HCT116 (cell line): ENCODE measurements around the gene APPL1. TPM values are rescaled to one million over a fixed set of nuclear protein-coding genes. Genes with fewer than 3 reads are reported as not detected.

Experiments
- ATAC-seq: fragments of 200-7000 bp; cut with Tn5 transposase; 2 replicates; pipeline ENCODE4 v1.9.1; 2020; ENCODE audit warnings: mild to moderate bottlenecking, moderate library complexity
- BruUV-seq: library from RNA; stranded (reverse); fragments of 400-500 nt; replicated peaks from 2 replicates; lab custom pipeline; 2021; lab: Mats Ljungman, UMichigan
- CTCF ChIA-PET: fragments of 300-600 bp; sonication (Branson Sonifier 250); formaldehyde crosslinking; loops from one replicate; lab custom pipeline; 2021; ENCODE audit warnings: antibody characterized with exemption; lab: Charles Lee
- POLR2A ChIA-PET: fragments of 300-600, 350-600 bp; sonication (Branson Sonifier 250); formaldehyde crosslinking; loops from one replicate; lab custom pipeline; 2021; ENCODE audit warnings: antibody characterized with exemption; lab: Charles Lee
- RAD21 ChIA-PET, 2 experiments: fragments of 300-600 bp; sonication (Branson Sonifier 250); formaldehyde crosslinking; loops; one replicate each; lab custom pipeline; 2023; ENCODE audit warnings: low total read pairs in 2 of 2; ENCODE audit not compliant: uncharacterized antibody in 2 of 2, unreplicated experiment in 2 of 2, low non-redundant PET in 1 of 2; lab: Charles Lee
- DNase-seq: peaks from one replicate; pipeline ENCODE4 v3.0.0-alpha.2; 2010; ENCODE audit warnings: low read depth, low spot score
- H2AFZ ChIP-seq: fragments of 200-600 bp; shearing (Covaris generic), sonication (generic); 2 replicates; pipeline ENCODE4 v1.6.1; 2017; ENCODE audit warnings: low read depth, mixed run types, mixed read lengths, antibody characterized with exemption, low read length; ENCODE audit not compliant: poor library complexity, severe bottlenecking
- H3K27ac ChIP-seq: 2 replicates; pipeline ENCODE4 v1.5.1; 2012; ENCODE audit warnings: low read depth, low read length
- H3K27me3 ChIP-seq: fragments of 200-600 bp; sonication (generic); 2 replicates; pipeline ENCODE4 v1.6.1; 2016; ENCODE audit warnings: mixed run types, low read length, mixed read lengths; ENCODE audit not compliant: insufficient read depth
- H3K36me3 ChIP-seq, 2 experiments: fragments of 200-500 bp in 1 of 2; fragments of 200-600 bp in 1 of 2; sonication (Bioruptor generic) in 1 of 2; sonication (generic) in 1 of 2; 2 replicates each; pipeline versions ENCODE4 v1.5.1 to v1.6.1; 2014 to 2016; ENCODE audit warnings: low read length in 2 of 2, inconsistent platforms in 1 of 2, mixed read lengths in 1 of 2, mixed run types in 1 of 2; ENCODE audit not compliant: insufficient read depth in 2 of 2, control insufficient read depth in 1 of 2
- H3K4me1 ChIP-seq, 2 experiments: fragments of 200-600 bp in 1 of 2; sonication (generic) in 1 of 2; 2 replicates each; pipeline versions ENCODE4 v1.5.1 to v1.6.1; 2012 to 2017; ENCODE audit warnings: low read length in 2 of 2, inconsistent platforms in 1 of 2, mild to moderate bottlenecking in 1 of 2, mixed read lengths in 1 of 2, mixed run types in 1 of 2, moderate library complexity in 1 of 2; ENCODE audit not compliant: insufficient read depth in 2 of 2, control insufficient read depth in 1 of 2
- H3K4me2 ChIP-seq: fragments of 200-600 bp; sonication (generic); 2 replicates; pipeline ENCODE4 v1.6.1; 2017; ENCODE audit warnings: mixed run types, low read length, mixed read lengths
- H3K4me3 ChIP-seq, 2 experiments: fragments of 200-600 bp in 1 of 2; sonication (generic) in 1 of 2; replicated peaks in 1 of 2; 2 replicates each; pipeline ENCODE4 v1.5.1; 2011 to 2016; ENCODE audit warnings: low read length in 2 of 2, control low read depth in 1 of 2, low read depth in 1 of 2, mild to moderate bottlenecking in 1 of 2, mixed read lengths in 1 of 2, mixed run types in 1 of 2
- H3K79me2 ChIP-seq: fragments of 200-600 bp; sonication (generic); 2 replicates; pipeline ENCODE4 v1.6.1; 2017; ENCODE audit warnings: mild to moderate bottlenecking, mixed run types, low read length, moderate library complexity, mixed read lengths; ENCODE audit not compliant: insufficient read depth
- H3K9ac ChIP-seq: fragments of 200-600 bp; sonication (generic); 2 replicates; pipeline ENCODE4 v1.6.1; 2016; ENCODE audit warnings: low read length, mixed read lengths
- H3K9me2 ChIP-seq: fragments of 200-600 bp; sonication (generic), shearing (Covaris generic); 2 replicates; pipeline ENCODE4 v1.6.1; 2017; ENCODE audit warnings: mixed run types, mild to moderate bottlenecking, moderate library complexity; ENCODE audit not compliant: insufficient read depth
- H3K9me3 ChIP-seq, 2 experiments: fragments of 200-500 bp in 1 of 2; fragments of 200-600 bp in 1 of 2; sonication (Bioruptor generic) in 1 of 2; sonication (generic) in 1 of 2; 2 replicates each; pipeline ENCODE4 v1.6.1; 2014 to 2017; ENCODE audit warnings: low read length in 2 of 2, mixed read lengths in 2 of 2, inconsistent platforms in 1 of 2, low read depth in 1 of 2, mild to moderate bottlenecking in 1 of 2, mixed run types in 1 of 2, moderate library complexity in 1 of 2; ENCODE audit not compliant: control insufficient read depth in 1 of 2, insufficient read depth in 1 of 2
- H4K20me1 ChIP-seq: fragments of 200-600 bp; sonication (generic), shearing (Covaris generic); 2 replicates; pipeline ENCODE4 v1.6.1; 2017; ENCODE audit warnings: mixed run types, mild to moderate bottlenecking, moderate library complexity; ENCODE audit not compliant: insufficient read depth
- CBX3 ChIP-seq: IDR thresholded peaks from 2 replicates; pipeline ENCODE4 v1.6.1; 2012; ENCODE audit warnings: low read depth
- ELF1 ChIP-seq: IDR thresholded peaks from 2 replicates; pipeline ENCODE4 v1.6.1; 2012; ENCODE audit warnings: low read depth, borderline replicate concordance
- EZH2phosphoT487 ChIP-seq: fragments of 200-600 bp; IDR thresholded peaks from 2 replicates; pipeline ENCODE4 v1.6.1; 2018; ENCODE audit warnings: antibody characterized with exemption, borderline replicate concordance
- JUND ChIP-seq: IDR thresholded peaks from 2 replicates; pipeline ENCODE4 v1.6.1; 2012
- POLR2AphosphoS5 ChIP-seq: IDR thresholded peaks from 2 replicates; pipeline ENCODE4 v1.6.1; 2011; ENCODE audit warnings: mild to moderate bottlenecking, low read depth, low read length, moderate library complexity
- RAD21 ChIP-seq: IDR thresholded peaks from 2 replicates; pipeline ENCODE4 v1.6.1; 2012; ENCODE audit warnings: low read depth, mild to moderate bottlenecking
- SIN3A ChIP-seq: IDR thresholded peaks from 2 replicates; pipeline ENCODE4 v1.6.1; 2012; ENCODE audit warnings: low read depth
- SP1 ChIP-seq: IDR thresholded peaks from 2 replicates; pipeline ENCODE4 v1.6.1; 2012; ENCODE audit warnings: low read depth
- SRF ChIP-seq: IDR thresholded peaks from 2 replicates; pipeline ENCODE4 v1.6.1; 2012; ENCODE audit warnings: low read depth
- YY1 ChIP-seq: IDR thresholded peaks from 2 replicates; pipeline ENCODE4 v1.6.1; 2011; ENCODE audit warnings: low read length, low read depth, moderate library complexity, mild to moderate bottlenecking; ENCODE audit not compliant: insufficient replicate concordance; ENCODE audit errors: extremely low read depth
- ZFX ChIP-seq: fragments of 450-650 bp; IDR thresholded peaks from 2 replicates; pipeline ENCODE4 v1.6.1; 2017
- intact Hi-C: fragments of 100-400 bp; cut with micrococcal nuclease; formaldehyde crosslinking; loops from 2 replicates; pipeline ENCODE4 v1.10.0; 2022
- total RNA-seq: library from RNA; stranded (reverse); gene quantifications from one replicate; pipeline ENCODE4 v1.2.1, GENCODE V29; 2021; ENCODE audit not compliant: unreplicated experiment
- TF ChIP-seq, protein P1 (sequence below): IDR thresholded peaks from 2 replicates; pipeline ENCODE4 v1.6.1; 2011; ENCODE audit warnings: mild to moderate bottlenecking, low read length, moderate library complexity; ENCODE audit not compliant: insufficient replicate concordance; ENCODE audit errors: extremely low read depth
- TF ChIP-seq, protein P2 (sequence below): IDR thresholded peaks from 2 replicates; pipeline ENCODE4 v1.6.1; 2012; ENCODE audit warnings: low read depth
- TF ChIP-seq, protein P3 (sequence below), 3 experiments: fragments of 200-600 bp in 1 of 3; sonication (generic) in 1 of 3; IDR thresholded peaks in 2 of 3; conservative IDR thresholded peaks in 1 of 3; 2 replicates each; pipeline ENCODE4 v1.5.1; 2012 to 2017; ENCODE audit warnings: low read depth in 2 of 3, low read length in 2 of 3, antibody characterized with exemption in 1 of 3, borderline replicate concordance in 1 of 3, control low read depth in 1 of 3, mild to moderate bottlenecking in 1 of 3, mixed read lengths in 1 of 3, mixed run types in 1 of 3, moderate library complexity in 1 of 3; ENCODE audit not compliant: insufficient read depth in 1 of 3

The APPL1 gene
- total RNA-seq, 1 experiment from 2014 or later: 30.8 TPM

DNA sequence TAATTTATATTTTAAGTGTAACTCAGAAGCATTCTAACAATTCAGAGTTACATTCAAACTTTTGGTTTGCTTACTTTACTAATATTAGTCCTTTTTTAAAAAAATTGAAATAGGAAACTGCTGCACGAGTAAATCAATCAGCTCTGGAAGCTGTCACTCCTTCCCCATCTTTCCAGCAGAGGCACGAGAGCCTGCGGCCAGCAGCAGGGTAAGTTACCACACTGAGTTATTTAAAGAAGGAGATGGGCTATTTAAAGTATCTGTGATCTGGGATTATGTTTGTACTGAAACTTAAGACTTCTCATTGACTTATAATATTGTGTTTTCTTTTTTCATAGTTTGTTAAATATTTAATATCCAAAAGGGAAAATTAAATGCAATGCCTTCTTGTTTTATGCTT is 29.3 kb downstream of the APPL1 start:
- no TSS peak for BruUV-seq
- Histone ChIP-seq H3K4me1 (no peaks in the 10 kb centered on the region), H3K9ac (no peak overlapping the region), H2AFZ (no peak overlapping the region), H3K4me3 (no peak overlapping the region), H3K4me2 (no peak overlapping the region), H4K20me1 (no peaks in the 10 kb centered on the region), H3K27ac (no peak overlapping the region), H3K79me2 (no peaks in the 10 kb centered on the region; the same call in 1 of the 2 replicates), H3K9me3 (no peaks in the 10 kb centered on the region), H3K9me2 (no peaks in the 10 kb centered on the region), H3K36me3 (peaks cover 28 to 45% of the 10 kb centered on the region in 2 experiments), H3K27me3 (no peaks in the 10 kb centered on the region)
- DNase-seq (no peak), ATAC-seq (no peak)
- CTCF ChIA-PET: no interaction called here
- RAD21 ChIA-PET: no interaction called here
- TF ChIP-seq EZH2phosphoT487 (no peak), JUND (no peak), SIN3A (no peak), YY1 (no peak)
- TF ChIP-seq, protein P1, sequence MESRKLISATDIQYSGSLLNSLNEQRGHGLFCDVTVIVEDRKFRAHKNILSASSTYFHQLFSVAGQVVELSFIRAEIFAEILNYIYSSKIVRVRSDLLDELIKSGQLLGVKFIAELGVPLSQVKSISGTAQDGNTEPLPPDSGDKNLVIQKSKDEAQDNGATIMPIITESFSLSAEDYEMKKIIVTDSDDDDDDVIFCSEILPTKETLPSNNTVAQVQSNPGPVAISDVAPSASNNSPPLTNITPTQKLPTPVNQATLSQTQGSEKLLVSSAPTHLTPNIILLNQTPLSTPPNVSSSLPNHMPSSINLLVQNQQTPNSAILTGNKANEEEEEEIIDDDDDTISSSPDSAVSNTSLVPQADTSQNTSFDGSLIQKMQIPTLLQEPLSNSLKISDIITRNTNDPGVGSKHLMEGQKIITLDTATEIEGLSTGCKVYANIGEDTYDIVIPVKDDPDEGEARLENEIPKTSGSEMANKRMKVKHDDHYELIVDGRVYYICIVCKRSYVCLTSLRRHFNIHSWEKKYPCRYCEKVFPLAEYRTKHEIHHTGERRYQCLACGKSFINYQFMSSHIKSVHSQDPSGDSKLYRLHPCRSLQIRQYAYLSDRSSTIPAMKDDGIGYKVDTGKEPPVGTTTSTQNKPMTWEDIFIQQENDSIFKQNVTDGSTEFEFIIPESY: no peak
- POLR2A ChIA-PET: interaction anchor here (0.6 kb wide), 1 partner anchor 22 kb away, joined by 5 read pairs; no protein-coding TSS in a partner anchor
- intact Hi-C loops: no loop called here

DNA sequence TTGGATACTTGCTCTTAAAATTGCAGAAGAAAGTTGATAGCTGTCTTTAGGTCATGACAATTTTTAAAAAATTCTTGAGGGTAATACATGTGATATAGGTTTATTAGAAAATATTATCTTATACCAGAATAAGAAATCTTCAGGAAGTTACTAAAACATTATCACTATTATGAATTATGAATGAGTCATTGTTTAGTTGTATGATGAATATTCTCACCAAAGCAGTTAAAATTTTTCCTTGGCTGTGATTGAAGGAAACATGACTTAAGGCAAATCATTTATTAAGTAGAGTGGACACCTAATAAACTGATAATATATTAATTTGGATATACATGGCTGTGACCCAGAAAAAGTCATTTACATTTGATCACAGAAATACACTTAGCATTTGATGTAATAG is 30.1 kb downstream of the APPL1 start:
- intact Hi-C loops: no loop called here

More for the DNA sequence above, 30.1 kb downstream of the APPL1 start:
- H3K79me2 ChIP-seq: no peaks in the 10 kb centered on the region; the same call in 1 of the 2 replicates
- no peak for TF ChIP-seq ZFX
- TF ChIP-seq ELF1: no peak
- no peak for TF ChIP-seq SP1
- TF ChIP-seq SRF: no peak
- no peak for TF ChIP-seq POLR2AphosphoS5
- TF ChIP-seq, protein P2, sequence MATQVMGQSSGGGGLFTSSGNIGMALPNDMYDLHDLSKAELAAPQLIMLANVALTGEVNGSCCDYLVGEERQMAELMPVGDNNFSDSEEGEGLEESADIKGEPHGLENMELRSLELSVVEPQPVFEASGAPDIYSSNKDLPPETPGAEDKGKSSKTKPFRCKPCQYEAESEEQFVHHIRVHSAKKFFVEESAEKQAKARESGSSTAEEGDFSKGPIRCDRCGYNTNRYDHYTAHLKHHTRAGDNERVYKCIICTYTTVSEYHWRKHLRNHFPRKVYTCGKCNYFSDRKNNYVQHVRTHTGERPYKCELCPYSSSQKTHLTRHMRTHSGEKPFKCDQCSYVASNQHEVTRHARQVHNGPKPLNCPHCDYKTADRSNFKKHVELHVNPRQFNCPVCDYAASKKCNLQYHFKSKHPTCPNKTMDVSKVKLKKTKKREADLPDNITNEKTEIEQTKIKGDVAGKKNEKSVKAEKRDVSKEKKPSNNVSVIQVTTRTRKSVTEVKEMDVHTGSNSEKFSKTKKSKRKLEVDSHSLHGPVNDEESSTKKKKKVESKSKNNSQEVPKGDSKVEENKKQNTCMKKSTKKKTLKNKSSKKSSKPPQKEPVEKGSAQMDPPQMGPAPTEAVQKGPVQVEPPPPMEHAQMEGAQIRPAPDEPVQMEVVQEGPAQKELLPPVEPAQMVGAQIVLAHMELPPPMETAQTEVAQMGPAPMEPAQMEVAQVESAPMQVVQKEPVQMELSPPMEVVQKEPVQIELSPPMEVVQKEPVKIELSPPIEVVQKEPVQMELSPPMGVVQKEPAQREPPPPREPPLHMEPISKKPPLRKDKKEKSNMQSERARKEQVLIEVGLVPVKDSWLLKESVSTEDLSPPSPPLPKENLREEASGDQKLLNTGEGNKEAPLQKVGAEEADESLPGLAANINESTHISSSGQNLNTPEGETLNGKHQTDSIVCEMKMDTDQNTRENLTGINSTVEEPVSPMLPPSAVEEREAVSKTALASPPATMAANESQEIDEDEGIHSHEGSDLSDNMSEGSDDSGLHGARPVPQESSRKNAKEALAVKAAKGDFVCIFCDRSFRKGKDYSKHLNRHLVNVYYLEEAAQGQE: no peak
- TF ChIP-seq CBX3: no peak
- TF ChIP-seq, protein P3, sequence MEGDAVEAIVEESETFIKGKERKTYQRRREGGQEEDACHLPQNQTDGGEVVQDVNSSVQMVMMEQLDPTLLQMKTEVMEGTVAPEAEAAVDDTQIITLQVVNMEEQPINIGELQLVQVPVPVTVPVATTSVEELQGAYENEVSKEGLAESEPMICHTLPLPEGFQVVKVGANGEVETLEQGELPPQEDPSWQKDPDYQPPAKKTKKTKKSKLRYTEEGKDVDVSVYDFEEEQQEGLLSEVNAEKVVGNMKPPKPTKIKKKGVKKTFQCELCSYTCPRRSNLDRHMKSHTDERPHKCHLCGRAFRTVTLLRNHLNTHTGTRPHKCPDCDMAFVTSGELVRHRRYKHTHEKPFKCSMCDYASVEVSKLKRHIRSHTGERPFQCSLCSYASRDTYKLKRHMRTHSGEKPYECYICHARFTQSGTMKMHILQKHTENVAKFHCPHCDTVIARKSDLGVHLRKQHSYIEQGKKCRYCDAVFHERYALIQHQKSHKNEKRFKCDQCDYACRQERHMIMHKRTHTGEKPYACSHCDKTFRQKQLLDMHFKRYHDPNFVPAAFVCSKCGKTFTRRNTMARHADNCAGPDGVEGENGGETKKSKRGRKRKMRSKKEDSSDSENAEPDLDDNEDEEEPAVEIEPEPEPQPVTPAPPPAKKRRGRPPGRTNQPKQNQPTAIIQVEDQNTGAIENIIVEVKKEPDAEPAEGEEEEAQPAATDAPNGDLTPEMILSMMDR (IDR thresholded peaks at IDR 0.05 in 2 of 3, conservative IDR thresholded peaks at IDR 0.05 in 1 of 3; ENCODE audit: borderline replicate concordance in 1 of 3, insufficient read depth in 1 of 3, low read depth in 2 of 3, low read length in 2 of 3): no peak
- TF ChIP-seq RAD21: no peak
- no peak for TF ChIP-seq YY1
- ChIA-PET RAD21 (no interaction called here), POLR2A (no interaction called here), CTCF (no interaction called here)
- H3K4me1 ChIP-seq: no peaks in the 10 kb centered on the region
- no TSS peak for BruUV-seq
- H3K9me2 ChIP-seq: no peaks in the 10 kb centered on the region
- H3K4me3 ChIP-seq: no peak overlapping the region
- DNase-seq (no peak), ATAC-seq (no peak)
- H4K20me1 ChIP-seq: no peaks in the 10 kb centered on the region
- H3K9ac ChIP-seq: no peak overlapping the region
- H3K27ac ChIP-seq: no peak overlapping the region
- peaks cover 28 to 42% of the 10 kb centered on the region in 2 experiments for H3K36me3 ChIP-seq
- H2AFZ ChIP-seq: no peak overlapping the region
- no peaks in the 10 kb centered on the region for H3K27me3 ChIP-seq
- no peaks in the 10 kb centered on the region for H3K9me3 ChIP-seq
- H3K4me2 ChIP-seq: no peak overlapping the region
